Psoas muscle (tissue), 8 donors: Measurements from ENCODE around the gene TAPBP. TPM values are rescaled to one million over a fixed set of nuclear protein-coding genes. Genes with fewer than 3 reads are reported as not detected.

Experiments used
- ATAC-seq, 4 donors: fragments of 200-7000 bp; cut with Tn5 transposase; one replicate each; pipeline ENCODE4 v1.9.1; 2020; ENCODE audit warnings: moderate library complexity in 3 of 4, mild to moderate bottlenecking in 2 of 4
- DNase-seq, 2 donors: peaks; one replicate each; pipeline ENCODE4 v3.0.0-alpha.2; 2020
- H3K27ac ChIP-seq: fragments of 200-600 bp; one replicate; pipeline ENCODE4 v1.8.0; 2022
- H3K27me3 ChIP-seq, 3 donors: fragments of 200-600 bp in 1 of 3; one replicate each; pipeline versions ENCODE4 v1.6.1 to v1.8.0; 2013 to 2022; ENCODE audit warnings: low read length in 2 of 3, mild to moderate bottlenecking in 2 of 3, moderate library complexity in 1 of 3; ENCODE audit not compliant: insufficient read depth in 3 of 3
- H3K36me3 ChIP-seq, 2 donors: fragments of 200-600 bp in 1 of 2; one replicate each; pipeline versions ENCODE4 v1.6.1 to v1.8.0; 2013 to 2022; ENCODE audit warnings: low read depth in 1 of 2, mild to moderate bottlenecking in 1 of 2, moderate library complexity in 1 of 2; ENCODE audit not compliant: insufficient read depth in 1 of 2
- H3K4me1 ChIP-seq: fragments of 200-600 bp; one replicate; pipeline ENCODE4 v1.8.0; 2022
- H3K4me3 ChIP-seq: fragments of 200-600 bp; one replicate; pipeline ENCODE4 v1.8.0; 2022; ENCODE audit warnings: mild to moderate bottlenecking
- H3K9me3 ChIP-seq: fragments of 200-600 bp; one replicate; pipeline ENCODE4 v1.8.0; 2022
- CTCF ChIP-seq: fragments of 200-600 bp; IDR thresholded peaks from one replicate; pipeline ENCODE4 v1.8.0; 2022; ENCODE audit warnings: antibody characterized with exemption
- WGBS, 3 donors: extraction: QIAGEN DNeasy Blood & Tissue Kit; methylation state at CpG; one replicate each; pipeline versions ENCODE4 v1.1.6 to v1.1.7; 2013; 5-methylcytosine and 5-hydroxymethylcytosine counted together
- intact Hi-C, 2 donors: fragments of 100-400 bp; cut with DNase I; formaldehyde crosslinking; loops; one replicate each; pipeline versions ENCODE4 v1.11.0 to v1.14.2; 2022
- polyA plus RNA-seq, 3 donors: library from polyadenylated mRNA; stranded (reverse); fragments of 200-250 nt; gene quantifications; one replicate each; pipeline ENCODE4 v1.2.3, GENCODE V29; 2013
- total RNA-seq, 4 donors: library from RNA; stranded (reverse); fragmentation: NEBNext Ultra II Directional in 2 of 4; extraction: Animal tissue kit (Norgen Biotek cat#: 25700) in 2 of 4; gene quantifications; one replicate each; pipeline versions ENCODE4 v1.2.1 to v1.2.4, GENCODE V29; 2021 to 2023
- donor health status: healthy with polysubstance abuse.
- donor health status: DM: no; HTN: no; CAD: no; lungs with moderate emphysema.
- donor health status: Bipolar disorder and iron deficiency.
- donor health status: healthy.
- donor health status: DM: yes; HTN: yes; CAD: no.
- donor health status: DM: no; HTN: no; CAD: no.
- donor health status: DM: no; HTN: no; CAD: no.
- donor health status: DM: yes; HTN: yes; CAD: no.

The TAPBP gene
- total and polyA plus RNA-seq, 7 donors = 7.9 to 37.4 (median 24.4) TPM

GRCh38 chr6:33339193-33339592, 25.3 kb upstream of the TAPBP start:
- no peak for TF ChIP-seq CTCF
- 82 to 91% (median 84%) methylated on average over 6 of the region's 6 CpGs for WGBS, 3 donors
- Histone ChIP-seq H3K4me3 (no peak overlapping the region), H3K27ac (no peak overlapping the region), H3K4me1 (no peaks in the 10 kb centered on the region), H3K9me3 (no peaks in the 10 kb centered on the region), H3K27me3 (no peaks in the 10 kb centered on the region), H3K36me3 (no peaks in the 10 kb centered on the region)
- no peak for ATAC-seq
- DNase-seq = no peak
- intact Hi-C loops = no loop called here

GRCh38 chr6:33336495-33336894, 22.6 kb upstream of the TAPBP start:
- no peaks in the 10 kb centered on the region for H3K27me3 ChIP-seq
- no peak overlapping the region for H3K4me3 ChIP-seq
- intact Hi-C loops = no loop called here
- DNase-seq (no peak), ATAC-seq (no peak)
- H3K4me1 ChIP-seq = no peaks in the 10 kb centered on the region
- H3K36me3 ChIP-seq = no peaks in the 10 kb centered on the region
- WGBS, 3 donors = 81 to 85% (median 85%) methylated on average over 3 of the region's 3 CpGs
- H3K27ac ChIP-seq = no peak overlapping the region
- H3K9me3 ChIP-seq = no peaks in the 10 kb centered on the region
- no peak for TF ChIP-seq CTCF

DNA sequence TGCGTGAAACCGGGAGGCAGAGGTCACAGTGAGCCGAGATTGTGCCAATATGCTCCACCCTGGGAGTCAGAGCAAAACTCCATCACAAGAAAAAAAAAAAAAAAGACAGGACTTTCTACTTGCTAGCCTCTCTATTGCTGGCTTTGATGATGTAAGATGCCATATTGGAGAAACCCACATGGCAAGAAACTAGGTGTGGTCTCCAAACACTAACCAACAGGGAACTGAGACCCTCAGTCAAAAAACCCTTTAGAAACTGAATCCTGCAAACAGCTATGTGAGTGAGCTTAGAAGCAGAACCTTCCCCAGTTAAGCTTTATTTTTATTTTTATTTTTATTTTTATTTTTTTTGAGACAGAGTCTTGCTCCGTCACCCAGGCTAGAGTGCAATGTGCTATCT, 22.0 kb upstream of the TAPBP start:
- H3K27me3 ChIP-seq = no peaks in the 10 kb centered on the region
- no peak for TF ChIP-seq CTCF
- H3K4me1 ChIP-seq = no peaks in the 10 kb centered on the region
- no peaks in the 10 kb centered on the region for H3K9me3 ChIP-seq
- ATAC-seq (no peak), DNase-seq (no peak)
- H3K4me3 ChIP-seq = no peak overlapping the region
- 64 to 74% (median 73%) methylated on average over 4 of the region's 4 CpGs for WGBS, 3 donors
- no peak overlapping the region for H3K27ac ChIP-seq
- intact Hi-C loops = no loop called here
- no peaks in the 10 kb centered on the region for H3K36me3 ChIP-seq

- no peaks in the 10 kb centered on the region for H3K9me3 ChIP-seq
- H3K27ac ChIP-seq = no peak overlapping the region
- no peaks in the 10 kb centered on the region for H3K4me1 ChIP-seq
- H3K4me3 ChIP-seq = no peak overlapping the region
- H3K27me3 ChIP-seq = no peaks in the 10 kb centered on the region
- H3K36me3 ChIP-seq = no peaks in the 10 kb centered on the region
- WGBS, 3 donors = 87 to 91% (median 90%) methylated on average over 4 of the region's 4 CpGs
- no peak for TF ChIP-seq CTCF
- DNase-seq = no peak
- intact Hi-C loops = no loop called here
- no peak for ATAC-seq
These were observed 19.8 kb upstream of the TAPBP start for GRCh38 chr6:33333666-33334065.

GRCh38 chr6:33330736-33331135, 16.9 kb upstream of the TAPBP start:
- Histone ChIP-seq H3K27me3 (no peaks in the 10 kb centered on the region), H3K9me3 (no peaks in the 10 kb centered on the region), H3K27ac (no peak overlapping the region), H3K4me1 (no peaks in the 10 kb centered on the region), H3K4me3 (no peak overlapping the region), H3K36me3 (no peaks in the 10 kb centered on the region)
- no peak for TF ChIP-seq CTCF
- intact Hi-C loops = no loop called here
- no peak for DNase-seq
- WGBS, 3 donors = 84 to 90% (median 89%) methylated on average over 9 to 10 of the region's 10 CpGs
- ATAC-seq = no peak
